ENCODE results near the gene EIF5A2.

EIF5A2 gene

GRCh38 chr3:170869239-170869590 is 39.2 kb downstream of the EIF5A2 start:
- no CpG with 5 or more reads among the region's 2 CpGs for WGBS, 2 donors (ENCODE audit: extremely low coverage in 2 of 2, insufficient read length in 2 of 2, insufficient replicate concordance in 1 of 2)

GRCh38 chr3:170868577-170869238 is 39.7 kb downstream of the EIF5A2 start:
- Histone ChIP-seq H2BK15ac (ENCODE audit: low read length) (no peak overlapping the region), H3K4me1 (ENCODE audit: control insufficient read depth in 2 of 2, insufficient read depth in 1 of 2, low read depth in 1 of 2, low read length in 2 of 2) (peaks cover 2% of the 10 kb centered on the region in 2 donors), H3K4me3 (ENCODE audit: low read length in 2 of 2) (peak overlapping the region in 1 of 2 donors; percentile 85), H4K91ac (ENCODE audit: low read depth, low read length, poor library complexity) (no peak overlapping the region), H3K9me3 (replicated peaks in 1 of 2; ENCODE audit: control insufficient read depth in 2 of 2, insufficient read depth in 1 of 2, low read depth in 1 of 2, low read length in 2 of 2) (no peaks in the 10 kb centered on the region), H3K27ac (replicated peaks; ENCODE audit: low read length) (no peak overlapping the region), H2AFZ (ENCODE audit: low read length) (no peak overlapping the region), H3K4ac (ENCODE audit: low read length) (no peak overlapping the region), H2AK5ac (ENCODE audit: low read depth, low read length) (no peak overlapping the region), H3K36me3 (replicated peaks in 1 of 2; ENCODE audit: control insufficient read depth in 2 of 2, insufficient read depth in 2 of 2, low read length in 2 of 2) (peaks cover 4 to 45% of the 10 kb centered on the region in 2 donors), H2BK120ac (ENCODE audit: low read depth, low read length) (no peak overlapping the region), H3K79me1 (ENCODE audit: low read depth, low read length) (no peaks in the 10 kb centered on the region), H2BK5ac (ENCODE audit: low read length) (no peak overlapping the region), H3K9ac (ENCODE audit: low read depth, low read length, poor library complexity) (no peak overlapping the region), H3K14ac (ENCODE audit: low read length) (no peak overlapping the region), H4K8ac (ENCODE audit: low read depth, low read length) (no peak overlapping the region), H2BK12ac (ENCODE audit: low read length) (no peak overlapping the region), H3K18ac (ENCODE audit: low read length) (no peak overlapping the region), H3K23ac (ENCODE audit: low read depth, low read length, poor library complexity) (no peak overlapping the region), H3K27me3 (ENCODE audit: control insufficient read depth in 3 of 3, insufficient read depth in 3 of 3, low read depth in 1 of 3, low read length in 3 of 3) (no peaks in the 10 kb centered on the region), H3K4me2 (ENCODE audit: insufficient read depth, low read length, poor library complexity, severe bottlenecking) (peak overlapping the region; percentile 46)
- WGBS, 2 donors (ENCODE audit: extremely low coverage in 2 of 2, insufficient read length in 2 of 2, insufficient replicate concordance in 1 of 2) = no CpG with 5 or more reads among the region's 9 CpGs
- no peak for DNase-seq (ENCODE audit: low spot score)

More at GRCh38 chr3:170869239-170869590, 39.2 kb downstream of the EIF5A2 start:
- H3K79me1 ChIP-seq (ENCODE audit: low read depth, low read length) = no peaks in the 10 kb centered on the region
- H3K18ac ChIP-seq (ENCODE audit: low read length) = no peak overlapping the region
- H3K27ac ChIP-seq (replicated peaks; ENCODE audit: low read length) = no peak overlapping the region
- H3K23ac ChIP-seq (ENCODE audit: low read depth, low read length, poor library complexity) = no peak overlapping the region
- peak overlapping the region; percentile 90 for H2AFZ ChIP-seq (ENCODE audit: low read length)
- peaks cover 4 to 45% of the 10 kb centered on the region in 2 donors for H3K36me3 ChIP-seq (replicated peaks in 1 of 2; ENCODE audit: control insufficient read depth in 2 of 2, insufficient read depth in 2 of 2, low read length in 2 of 2)
- H3K4me2 ChIP-seq (ENCODE audit: insufficient read depth, low read length, poor library complexity, severe bottlenecking) = peak overlapping the region; percentile 46
- no peaks in the 10 kb centered on the region for H3K9me3 ChIP-seq (replicated peaks in 1 of 2; ENCODE audit: control insufficient read depth in 2 of 2, insufficient read depth in 1 of 2, low read depth in 1 of 2, low read length in 2 of 2)
- no peak overlapping the region for H2BK12ac ChIP-seq (ENCODE audit: low read length)
- H3K4me3 ChIP-seq (ENCODE audit: low read length in 2 of 2) = peak overlapping the region; percentile 71 to 85
- H2BK120ac ChIP-seq (ENCODE audit: low read depth, low read length) = no peak overlapping the region
- no peak overlapping the region for H3K9ac ChIP-seq (ENCODE audit: low read depth, low read length, poor library complexity)
- no peak overlapping the region for H4K8ac ChIP-seq (ENCODE audit: low read depth, low read length)
- H3K4ac ChIP-seq (ENCODE audit: low read length) = no peak overlapping the region
- H4K91ac ChIP-seq (ENCODE audit: low read depth, low read length, poor library complexity) = no peak overlapping the region
- no peak for DNase-seq (ENCODE audit: low spot score)
- H3K27me3 ChIP-seq (ENCODE audit: control insufficient read depth in 3 of 3, insufficient read depth in 3 of 3, low read depth in 1 of 3, low read length in 3 of 3) = no peaks in the 10 kb centered on the region
- no peak overlapping the region for H3K14ac ChIP-seq (ENCODE audit: low read length)
- H2BK15ac ChIP-seq (ENCODE audit: low read length) = no peak overlapping the region
- H3K4me1 ChIP-seq (ENCODE audit: control insufficient read depth in 2 of 2, insufficient read depth in 1 of 2, low read depth in 1 of 2, low read length in 2 of 2) = peaks cover 2% of the 10 kb centered on the region in 2 donors
- H2AK5ac ChIP-seq (ENCODE audit: low read depth, low read length) = no peak overlapping the region
- H2BK5ac ChIP-seq (ENCODE audit: low read length) = no peak overlapping the region

- H3K36me3 ChIP-seq (replicated peaks in 1 of 2; ENCODE audit: control insufficient read depth in 2 of 2, insufficient read depth in 2 of 2, low read length in 2 of 2) = peaks cover 4 to 45% of the 10 kb centered on the region in 2 donors
- no peak overlapping the region for H4K91ac ChIP-seq (ENCODE audit: low read depth, low read length, poor library complexity)
- H3K23ac ChIP-seq (ENCODE audit: low read depth, low read length, poor library complexity) = no peak overlapping the region
- no peak overlapping the region for H2BK15ac ChIP-seq (ENCODE audit: low read length)
- H3K27ac ChIP-seq (replicated peaks; ENCODE audit: low read length) = no peak overlapping the region
- H2AFZ ChIP-seq (ENCODE audit: low read length) = no peak overlapping the region
- no peaks in the 10 kb centered on the region for H3K79me1 ChIP-seq (ENCODE audit: low read depth, low read length)
- H3K4me3 ChIP-seq (ENCODE audit: low read length in 2 of 2) = no peak overlapping the region
- no peak overlapping the region for H4K8ac ChIP-seq (ENCODE audit: low read depth, low read length)
- no peak overlapping the region for H2BK5ac ChIP-seq (ENCODE audit: low read length)
- H3K14ac ChIP-seq (ENCODE audit: low read length) = no peak overlapping the region
- H2AK5ac ChIP-seq (ENCODE audit: low read depth, low read length) = no peak overlapping the region
- no peak overlapping the region for H3K9ac ChIP-seq (ENCODE audit: low read depth, low read length, poor library complexity)
- H3K27me3 ChIP-seq (ENCODE audit: control insufficient read depth in 3 of 3, insufficient read depth in 3 of 3, low read depth in 1 of 3, low read length in 3 of 3) = no peaks in the 10 kb centered on the region
- no peak overlapping the region for H2BK12ac ChIP-seq (ENCODE audit: low read length)
- DNase-seq (ENCODE audit: low spot score) = no peak
- H3K18ac ChIP-seq (ENCODE audit: low read length) = no peak overlapping the region
- H3K4me1 ChIP-seq (ENCODE audit: control insufficient read depth in 2 of 2, insufficient read depth in 1 of 2, low read depth in 1 of 2, low read length in 2 of 2) = peaks cover 2% of the 10 kb centered on the region in 2 donors
- no peak overlapping the region for H3K4me2 ChIP-seq (ENCODE audit: insufficient read depth, low read length, poor library complexity, severe bottlenecking)
- no CpG with 5 or more reads among the region's 1 CpG for WGBS, 2 donors (ENCODE audit: extremely low coverage in 2 of 2, insufficient read length in 2 of 2, insufficient replicate concordance in 1 of 2)
- no peaks in the 10 kb centered on the region for H3K9me3 ChIP-seq (replicated peaks in 1 of 2; ENCODE audit: control insufficient read depth in 2 of 2, insufficient read depth in 1 of 2, low read depth in 1 of 2, low read length in 2 of 2)
- no peak overlapping the region for H2BK120ac ChIP-seq (ENCODE audit: low read depth, low read length)
- no peak overlapping the region for H3K4ac ChIP-seq (ENCODE audit: low read length)
Observed at GRCh38 chr3:170867143-170867937, 41.1 kb downstream of the EIF5A2 start.

GRCh38 chr3:170866499-170866898 is 41.9 kb downstream of the EIF5A2 start:
- Histone ChIP-seq H3K18ac (ENCODE audit: low read length) (no peak overlapping the region), H2AK5ac (ENCODE audit: low read depth, low read length) (no peak overlapping the region), H3K79me1 (ENCODE audit: low read depth, low read length) (no peaks in the 10 kb centered on the region), H3K4me1 (ENCODE audit: control insufficient read depth in 2 of 2, insufficient read depth in 1 of 2, low read depth in 1 of 2, low read length in 2 of 2) (peaks cover 2% of the 10 kb centered on the region in 2 donors), H3K4me3 (ENCODE audit: low read length in 2 of 2) (no peak overlapping the region), H3K9ac (ENCODE audit: low read depth, low read length, poor library complexity) (no peak overlapping the region), H3K4ac (ENCODE audit: low read length) (no peak overlapping the region), H3K14ac (ENCODE audit: low read length) (no peak overlapping the region), H2AFZ (ENCODE audit: low read length) (no peak overlapping the region), H2BK15ac (ENCODE audit: low read length) (no peak overlapping the region), H4K8ac (ENCODE audit: low read depth, low read length) (no peak overlapping the region), H3K23ac (ENCODE audit: low read depth, low read length, poor library complexity) (no peak overlapping the region), H4K91ac (ENCODE audit: low read depth, low read length, poor library complexity) (no peak overlapping the region), H3K27ac (replicated peaks; ENCODE audit: low read length) (no peak overlapping the region), H2BK5ac (ENCODE audit: low read length) (no peak overlapping the region), H3K4me2 (ENCODE audit: insufficient read depth, low read length, poor library complexity, severe bottlenecking) (no peak overlapping the region), H2BK12ac (ENCODE audit: low read length) (no peak overlapping the region), H3K27me3 (ENCODE audit: control insufficient read depth in 3 of 3, insufficient read depth in 3 of 3, low read depth in 1 of 3, low read length in 3 of 3) (no peaks in the 10 kb centered on the region), H3K9me3 (replicated peaks in 1 of 2; ENCODE audit: control insufficient read depth in 2 of 2, insufficient read depth in 1 of 2, low read depth in 1 of 2, low read length in 2 of 2) (no peaks in the 10 kb centered on the region), H2BK120ac (ENCODE audit: low read depth, low read length) (no peak overlapping the region), H3K36me3 (replicated peaks in 1 of 2; ENCODE audit: control insufficient read depth in 2 of 2, insufficient read depth in 2 of 2, low read length in 2 of 2) (peaks cover 4 to 45% of the 10 kb centered on the region in 2 donors)
- WGBS, 2 donors (ENCODE audit: extremely low coverage in 2 of 2, insufficient read length in 2 of 2, insufficient replicate concordance in 1 of 2) = 100% methylated on average over 1 of the region's 3 CpGs; no CpG with 5 or more reads in 1 of the 2 donors
- no peak for DNase-seq (ENCODE audit: low spot score)

Data from neuronal stem cell (in vitro differentiated cells).